ENCODE data around the gene SPOP. TPM values are rescaled to one million over a fixed set of nuclear protein-coding genes. Genes with fewer than 3 reads are reported as not detected.
A peak's percentile ranks its signal among the peaks of the same experiment; 100 is the strongest.

Gene SPOP
- total RNA-seq, 1 donor from 2014 or later = 60.3 TPM

DNA sequence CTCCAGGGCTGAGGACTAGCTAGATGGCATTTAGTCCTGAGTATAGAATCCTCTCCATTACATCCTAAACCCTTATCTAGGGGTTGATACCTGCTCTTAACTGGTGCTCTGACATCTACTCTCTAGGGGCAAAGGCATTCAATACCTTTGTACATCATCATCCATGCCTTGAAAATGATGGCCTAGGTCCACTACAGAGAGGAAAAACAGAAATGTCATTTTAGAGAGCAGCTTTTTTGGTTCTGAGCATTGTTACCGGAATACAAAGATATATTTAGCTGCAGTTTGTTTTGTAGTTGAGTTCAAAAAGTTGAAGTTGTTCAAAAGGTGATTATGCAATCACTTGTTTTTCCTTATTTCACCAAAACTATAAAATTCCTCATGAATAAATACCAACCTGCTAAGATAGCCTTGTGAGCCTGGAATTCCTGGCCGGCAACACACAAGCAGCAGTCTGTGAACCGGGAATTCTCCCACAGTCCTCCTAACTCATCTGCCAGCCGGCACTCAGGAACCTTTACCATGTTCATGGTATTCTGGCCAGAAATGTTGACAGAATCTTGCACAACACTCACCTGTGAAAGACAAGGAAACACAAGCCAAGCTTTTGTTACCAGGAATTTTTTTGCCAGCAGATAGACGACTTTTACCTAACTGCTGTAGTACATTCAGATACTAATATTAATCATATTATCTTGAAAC, 66.9 kb downstream of the SPOP start:
- TF ChIP-seq, protein P1, sequence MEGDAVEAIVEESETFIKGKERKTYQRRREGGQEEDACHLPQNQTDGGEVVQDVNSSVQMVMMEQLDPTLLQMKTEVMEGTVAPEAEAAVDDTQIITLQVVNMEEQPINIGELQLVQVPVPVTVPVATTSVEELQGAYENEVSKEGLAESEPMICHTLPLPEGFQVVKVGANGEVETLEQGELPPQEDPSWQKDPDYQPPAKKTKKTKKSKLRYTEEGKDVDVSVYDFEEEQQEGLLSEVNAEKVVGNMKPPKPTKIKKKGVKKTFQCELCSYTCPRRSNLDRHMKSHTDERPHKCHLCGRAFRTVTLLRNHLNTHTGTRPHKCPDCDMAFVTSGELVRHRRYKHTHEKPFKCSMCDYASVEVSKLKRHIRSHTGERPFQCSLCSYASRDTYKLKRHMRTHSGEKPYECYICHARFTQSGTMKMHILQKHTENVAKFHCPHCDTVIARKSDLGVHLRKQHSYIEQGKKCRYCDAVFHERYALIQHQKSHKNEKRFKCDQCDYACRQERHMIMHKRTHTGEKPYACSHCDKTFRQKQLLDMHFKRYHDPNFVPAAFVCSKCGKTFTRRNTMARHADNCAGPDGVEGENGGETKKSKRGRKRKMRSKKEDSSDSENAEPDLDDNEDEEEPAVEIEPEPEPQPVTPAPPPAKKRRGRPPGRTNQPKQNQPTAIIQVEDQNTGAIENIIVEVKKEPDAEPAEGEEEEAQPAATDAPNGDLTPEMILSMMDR (conservative IDR thresholded peaks at IDR 0.05) = no peak

DNA sequence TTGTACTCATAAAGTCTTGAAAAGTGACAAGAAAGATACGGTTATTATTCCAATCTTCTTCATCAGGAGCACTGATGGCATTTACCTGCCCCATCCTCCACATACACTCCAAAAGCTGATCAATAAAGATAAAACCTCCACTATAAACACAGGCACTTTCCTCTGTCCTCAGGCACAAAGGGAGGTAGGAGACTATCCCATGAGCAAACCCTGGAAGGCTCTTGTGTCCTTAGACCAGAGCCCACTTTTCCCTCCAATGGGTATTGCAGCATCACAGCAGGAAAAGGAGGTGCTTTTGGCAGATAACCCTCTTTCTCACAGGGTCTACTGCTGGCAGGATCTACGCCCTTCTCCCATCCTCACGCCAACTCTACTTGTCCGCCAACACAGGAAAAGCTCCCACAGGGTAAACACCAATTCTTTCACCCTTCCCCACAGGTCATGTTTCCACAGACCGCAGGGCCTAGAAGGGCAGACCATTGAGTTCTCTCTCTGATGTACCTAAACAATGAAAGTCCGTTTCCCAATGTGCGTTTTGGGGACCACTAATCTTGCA, 73.5 kb downstream of the SPOP start:
- Mint-ChIP-seq H3K36me3 (ENCODE audit: low read depth) (peaks cover 10% of the 10 kb centered on the region), H3K4me1 (peaks cover 23% of the 10 kb centered on the region), H3K4me3 (no peak overlapping the region), H3K27me3 (ENCODE audit: low read depth) (no peaks in the 10 kb centered on the region), H3K27ac (ENCODE audit: unreplicated experiment) (no peak overlapping the region), H3K9me3 (no peaks in the 10 kb centered on the region)
- TF ChIP-seq, protein P1 (conservative IDR thresholded peaks at IDR 0.05) = no peak
- DNase-seq (ENCODE audit: low read depth, low spot score) = no peak

More for the DNA sequence above, 66.9 kb downstream of the SPOP start:
- H3K36me3 Mint-ChIP-seq (ENCODE audit: low read depth) = peaks cover 10% of the 10 kb centered on the region
- H3K9me3 Mint-ChIP-seq = no peaks in the 10 kb centered on the region
- no peaks in the 10 kb centered on the region for H3K27me3 Mint-ChIP-seq (ENCODE audit: low read depth)
- no peak overlapping the region for H3K4me3 Mint-ChIP-seq
- no peak for DNase-seq (ENCODE audit: low read depth, low spot score)
- no peak overlapping the region for H3K27ac Mint-ChIP-seq (ENCODE audit: unreplicated experiment)
- no peaks in the 10 kb centered on the region for H3K4me1 Mint-ChIP-seq

DNA sequence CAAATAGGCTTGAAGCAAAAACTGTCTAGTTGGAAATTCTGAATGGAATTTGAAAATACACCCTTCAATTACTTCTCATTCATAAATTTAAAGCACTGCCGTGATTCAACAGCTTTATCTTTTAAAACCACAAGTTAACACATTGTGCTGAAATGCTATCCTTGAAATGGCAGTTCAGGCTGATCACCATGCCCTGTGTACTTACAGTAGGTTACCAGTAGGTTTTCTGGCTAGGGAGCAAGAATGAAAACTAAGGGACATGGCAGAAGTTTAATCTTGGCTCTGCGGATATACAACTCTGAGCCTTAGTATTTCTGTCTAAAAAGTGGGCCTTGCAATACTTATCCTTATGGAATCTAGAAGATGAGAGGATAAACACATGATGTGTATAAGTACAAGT, 74.2 kb downstream of the SPOP start:
- Mint-ChIP-seq H3K4me3 (no peak overlapping the region), H3K9me3 (no peaks in the 10 kb centered on the region), H3K36me3 (ENCODE audit: low read depth) (peaks cover 10% of the 10 kb centered on the region), H3K27ac (ENCODE audit: unreplicated experiment) (no peak overlapping the region), H3K27me3 (ENCODE audit: low read depth) (no peaks in the 10 kb centered on the region), H3K4me1 (peaks cover 23% of the 10 kb centered on the region)
- TF ChIP-seq, protein P1 (conservative IDR thresholded peaks at IDR 0.05) = peak; percentile 28
- DNase-seq (ENCODE audit: low read depth, low spot score) = no peak

DNA sequence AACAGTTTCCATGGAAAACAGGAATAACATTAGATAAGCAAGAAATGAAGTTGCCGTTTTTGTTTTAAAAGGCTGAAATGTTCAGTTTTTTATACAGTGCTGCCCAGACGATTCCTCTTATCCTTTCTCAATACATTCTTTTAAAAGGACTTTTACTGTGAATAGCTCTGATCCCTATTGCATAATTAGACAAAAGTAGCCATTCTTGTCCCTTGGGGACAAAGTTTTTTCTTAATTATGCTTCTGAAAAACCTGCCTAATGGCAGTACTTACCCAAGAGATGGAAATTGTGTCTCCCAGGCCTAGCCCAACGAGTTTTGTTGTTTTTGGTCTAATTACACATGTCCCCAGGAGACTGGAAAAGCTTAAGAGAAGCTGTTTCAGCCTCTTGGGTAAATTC, 74.7 kb downstream of the SPOP start:
- H3K4me3 Mint-ChIP-seq = no peak overlapping the region
- no peaks in the 10 kb centered on the region for H3K9me3 Mint-ChIP-seq
- H3K27me3 Mint-ChIP-seq (ENCODE audit: low read depth) = no peaks in the 10 kb centered on the region
- TF ChIP-seq, protein P1 (conservative IDR thresholded peaks at IDR 0.05) = no peak
- peaks cover 12% of the 10 kb centered on the region for H3K36me3 Mint-ChIP-seq (ENCODE audit: low read depth)
- no peak for DNase-seq (ENCODE audit: low read depth, low spot score)
- peaks cover 23% of the 10 kb centered on the region for H3K4me1 Mint-ChIP-seq
- no peak overlapping the region for H3K27ac Mint-ChIP-seq (ENCODE audit: unreplicated experiment)

DNA sequence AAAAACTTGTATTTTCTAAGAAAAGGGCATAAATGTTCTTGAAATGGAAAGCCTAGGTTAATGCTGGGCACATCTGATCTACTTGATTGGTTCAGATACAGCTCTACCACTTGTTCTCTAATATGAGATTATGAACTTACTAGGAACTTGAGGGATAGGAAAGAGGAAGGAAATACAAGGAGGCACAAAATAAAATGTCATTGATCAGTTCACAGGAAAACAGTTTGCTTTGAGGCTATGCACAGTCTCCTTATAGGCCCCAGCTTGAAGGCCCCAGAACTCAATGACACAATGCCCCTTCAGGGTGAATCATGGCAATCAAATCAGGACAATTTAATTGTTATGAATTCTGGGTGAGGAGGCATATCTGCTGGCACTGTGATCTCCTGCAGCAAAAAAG, 75.1 kb downstream of the SPOP start:
- Mint-ChIP-seq H3K27me3 (ENCODE audit: low read depth) (no peaks in the 10 kb centered on the region), H3K9me3 (no peaks in the 10 kb centered on the region), H3K4me1 (peaks cover 23% of the 10 kb centered on the region), H3K27ac (ENCODE audit: unreplicated experiment) (peak overlapping the region; percentile 12), H3K36me3 (ENCODE audit: low read depth) (peaks cover 14% of the 10 kb centered on the region), H3K4me3 (no peak overlapping the region)
- TF ChIP-seq, protein P1 (conservative IDR thresholded peaks at IDR 0.05) = no peak
- DNase-seq (ENCODE audit: low read depth, low spot score) = no peak
